T-helper 1 cell treated with Interleukin-12 subunit alpha and Interleukin-12 subunit beta and Interleukin-4 antibody, amounts not matched to agents 30 μg/mL and 1 μg/mL, for 36 hours (primary cell): ENCODE data around the gene DLK2.

ENCODE experiments used
- H3K27ac Mint-ChIP-seq: one replicate; pipeline ENCODE4 v1.8.0; 2021; ENCODE audit warnings: mild to moderate bottlenecking, mixed read lengths
- H3K27me3 Mint-ChIP-seq: one replicate; pipeline ENCODE4 v1.8.0; 2021; ENCODE audit warnings: low read depth, mixed read lengths
- H3K36me3 Mint-ChIP-seq: one replicate; pipeline ENCODE4 v1.8.0; 2021; ENCODE audit warnings: low read depth, mixed read lengths
- H3K4me1 Mint-ChIP-seq: one replicate; pipeline ENCODE4 v1.8.0; 2021; ENCODE audit warnings: low read depth, mixed read lengths
- H3K4me3 Mint-ChIP-seq: one replicate; pipeline ENCODE4 v1.8.0; 2021; ENCODE audit warnings: mild to moderate bottlenecking, moderate library complexity, mixed read lengths
- H3K9me3 Mint-ChIP-seq: one replicate; pipeline ENCODE4 v1.8.0; 2021; ENCODE audit warnings: mixed read lengths

Gene DLK2

GRCh38 chr6:43492673-43493072, 37.3 kb upstream of the DLK2 start:
- no peak overlapping the region for H3K4me3 Mint-ChIP-seq
- peaks cover 22% of the 10 kb centered on the region for H3K4me1 Mint-ChIP-seq
- H3K27ac Mint-ChIP-seq, result no peak overlapping the region
- peaks cover 5% of the 10 kb centered on the region for H3K36me3 Mint-ChIP-seq
- no peaks in the 10 kb centered on the region for H3K9me3 Mint-ChIP-seq
- H3K27me3 Mint-ChIP-seq, result no peaks in the 10 kb centered on the region

GRCh38 chr6:43491750-43492661, 36.7 kb upstream of the DLK2 start:
- peaks cover 5% of the 10 kb centered on the region for H3K36me3 Mint-ChIP-seq
- no peak overlapping the region for H3K4me3 Mint-ChIP-seq
- no peak overlapping the region for H3K27ac Mint-ChIP-seq
- H3K27me3 Mint-ChIP-seq, result no peaks in the 10 kb centered on the region
- H3K9me3 Mint-ChIP-seq, result no peaks in the 10 kb centered on the region
- H3K4me1 Mint-ChIP-seq, result peaks cover 22% of the 10 kb centered on the region

DNA sequence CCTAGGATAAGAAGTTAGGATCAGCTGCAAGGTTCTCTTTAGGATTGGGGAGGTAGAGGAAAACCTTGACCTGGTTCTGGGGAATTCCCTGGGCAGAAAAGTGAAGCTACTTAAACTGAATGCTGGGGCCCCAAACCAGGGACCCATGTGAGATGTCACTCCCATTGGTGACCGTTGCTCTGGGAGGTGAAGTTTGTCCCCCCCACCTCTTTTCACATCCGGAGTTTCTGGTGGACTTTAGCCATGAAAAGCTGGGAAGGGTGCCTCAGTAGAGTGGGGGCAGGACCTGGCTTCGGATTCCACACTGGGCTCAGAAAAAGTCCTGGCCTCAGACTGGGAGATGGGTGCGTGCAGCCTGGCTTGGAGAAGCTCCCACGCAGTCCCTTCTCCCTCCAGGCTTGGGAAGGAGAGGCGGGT, 35.2 kb upstream of the DLK2 start:
- Mint-ChIP-seq H3K27me3 (no peaks in the 10 kb centered on the region), H3K4me1 (peaks cover 22% of the 10 kb centered on the region), H3K9me3 (no peaks in the 10 kb centered on the region), H3K4me3 (no peak overlapping the region), H3K36me3 (peaks cover 5% of the 10 kb centered on the region), H3K27ac (no peak overlapping the region)

GRCh38 chr6:43489277-43490072, 34.1 kb upstream of the DLK2 start:
- Mint-ChIP-seq H3K27ac (no peak overlapping the region), H3K27me3 (no peaks in the 10 kb centered on the region), H3K4me3 (no peak overlapping the region), H3K36me3 (peaks cover 5% of the 10 kb centered on the region), H3K9me3 (no peaks in the 10 kb centered on the region), H3K4me1 (peaks cover 14% of the 10 kb centered on the region)

- Mint-ChIP-seq H3K4me3 (no peak overlapping the region), H3K27ac (no peak overlapping the region), H3K27me3 (no peaks in the 10 kb centered on the region), H3K36me3 (peaks cover 5% of the 10 kb centered on the region), H3K9me3 (no peaks in the 10 kb centered on the region), H3K4me1 (peaks cover 9% of the 10 kb centered on the region)
Observed at GRCh38 chr6:43488667-43489276, 33.4 kb upstream of the DLK2 start.

- no peaks in the 10 kb centered on the region for H3K27me3 Mint-ChIP-seq
- H3K4me1 Mint-ChIP-seq, result peaks cover 41% of the 10 kb centered on the region
- H3K4me3 Mint-ChIP-seq, result no peak overlapping the region
- H3K9me3 Mint-ChIP-seq, result no peaks in the 10 kb centered on the region
- H3K27ac Mint-ChIP-seq, result no peak overlapping the region
- H3K36me3 Mint-ChIP-seq, result peaks cover 4% of the 10 kb centered on the region
Observed at GRCh38 chr6:43481591-43482236, 26.4 kb upstream of the DLK2 start.

DNA sequence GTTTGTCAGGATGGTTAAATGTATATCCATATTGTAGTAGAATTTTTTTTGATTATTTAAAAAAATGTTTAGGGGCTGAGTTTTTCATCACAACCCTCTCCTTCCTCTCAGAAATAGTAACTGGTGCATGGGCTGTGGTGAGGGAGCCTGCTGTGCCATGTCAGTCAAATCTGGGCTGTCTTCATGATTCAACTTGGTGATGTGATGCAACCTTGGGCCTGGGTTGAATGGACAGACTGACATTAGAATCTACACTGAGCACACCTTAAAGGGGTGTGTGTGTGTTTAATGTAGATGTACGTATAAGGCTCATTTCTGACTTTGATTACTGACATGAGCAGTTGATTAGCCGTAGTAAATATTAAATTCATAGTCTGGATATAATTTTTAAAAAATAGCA, 25.7 kb upstream of the DLK2 start:
- Mint-ChIP-seq H3K36me3 (peaks cover 4% of the 10 kb centered on the region), H3K4me1 (peaks cover 44% of the 10 kb centered on the region), H3K27ac (no peak overlapping the region), H3K4me3 (no peak overlapping the region), H3K27me3 (no peaks in the 10 kb centered on the region), H3K9me3 (no peaks in the 10 kb centered on the region)

DNA sequence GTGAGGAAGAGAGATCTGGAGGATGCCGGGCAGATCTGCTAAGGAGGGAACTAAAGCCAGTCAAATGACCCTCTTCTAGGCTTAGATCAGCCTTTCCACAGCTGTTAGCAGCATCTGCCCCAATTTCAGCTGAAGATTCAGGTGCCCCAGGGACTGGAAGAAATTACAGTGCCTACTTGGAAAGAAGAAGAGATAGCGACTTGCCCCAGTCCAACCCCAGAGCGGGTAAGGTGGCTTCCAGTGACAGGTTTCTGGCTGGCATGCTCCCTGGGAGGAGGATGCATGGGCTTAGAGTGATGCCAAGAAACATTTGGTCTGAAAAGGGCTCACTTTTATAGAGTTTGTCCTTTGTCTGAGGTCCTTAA, 22.6 kb upstream of the DLK2 start:
- H3K27ac Mint-ChIP-seq, result peak overlapping the region; percentile 98
- peaks cover 44% of the 10 kb centered on the region for H3K4me1 Mint-ChIP-seq
- no peaks in the 10 kb centered on the region for H3K9me3 Mint-ChIP-seq

DNA sequence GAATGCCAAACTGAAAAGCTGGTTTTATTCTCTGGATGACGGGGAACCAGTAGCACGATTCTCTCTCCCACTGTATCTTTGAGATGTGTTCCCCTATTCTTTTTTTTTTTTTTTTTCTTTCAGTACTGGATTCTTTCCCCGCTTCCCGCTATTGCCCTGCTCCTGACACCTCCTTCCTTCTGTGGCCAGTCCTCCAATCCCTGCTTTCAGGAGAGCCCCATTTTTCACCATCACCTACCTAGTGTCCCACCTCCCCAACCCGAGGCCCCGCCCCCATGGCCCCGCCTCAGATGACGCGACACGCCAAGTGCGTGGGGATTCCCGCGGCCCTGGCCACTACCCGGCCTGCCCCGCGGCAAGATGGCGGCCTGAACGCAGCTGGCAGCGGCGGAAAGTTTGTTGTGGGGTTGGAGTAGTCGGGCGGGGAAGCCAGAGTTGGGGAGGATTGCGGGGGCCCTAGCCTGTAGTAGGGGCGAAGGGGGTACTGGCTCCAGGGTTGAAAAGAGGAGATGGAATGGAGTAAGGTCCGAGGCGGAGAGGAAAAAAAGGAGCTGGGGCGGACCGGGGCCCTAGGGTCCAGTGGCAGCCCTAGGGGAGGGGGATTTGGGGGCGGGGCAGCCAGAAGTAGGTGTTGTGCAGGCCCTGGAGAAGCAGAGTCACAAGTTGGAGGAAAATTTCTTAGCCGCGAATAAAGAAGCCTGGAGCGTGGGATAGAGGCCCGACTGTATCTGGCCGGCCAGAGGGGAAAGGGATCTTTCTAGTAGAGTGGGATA, 22.1 kb upstream of the DLK2 start, which contains the start of gene TJAP1:
Gene TJAP1, plus strand, starts transcription at position 336 of the 773 bp plus-strand sequence. CDS start 21,432 bp downstream, outside the sequence.
- H3K4me1 Mint-ChIP-seq, result peaks cover 43% of the 10 kb centered on the region
- no peaks in the 10 kb centered on the region for H3K9me3 Mint-ChIP-seq
- no peaks in the 10 kb centered on the region for H3K27me3 Mint-ChIP-seq
- H3K27ac Mint-ChIP-seq, result peak within 1 kb of the TSS; percentile 98
- peaks cover under 1% of the 10 kb centered on the region for H3K36me3 Mint-ChIP-seq
- peak within 1 kb of the TSS; percentile 96 for H3K4me3 Mint-ChIP-seq

More for the DNA sequence above, 22.6 kb upstream of the DLK2 start:
- H3K4me3 Mint-ChIP-seq, result peak overlapping the region; percentile 96
- no peaks in the 10 kb centered on the region for H3K27me3 Mint-ChIP-seq
- peaks cover 1% of the 10 kb centered on the region for H3K36me3 Mint-ChIP-seq

DNA sequence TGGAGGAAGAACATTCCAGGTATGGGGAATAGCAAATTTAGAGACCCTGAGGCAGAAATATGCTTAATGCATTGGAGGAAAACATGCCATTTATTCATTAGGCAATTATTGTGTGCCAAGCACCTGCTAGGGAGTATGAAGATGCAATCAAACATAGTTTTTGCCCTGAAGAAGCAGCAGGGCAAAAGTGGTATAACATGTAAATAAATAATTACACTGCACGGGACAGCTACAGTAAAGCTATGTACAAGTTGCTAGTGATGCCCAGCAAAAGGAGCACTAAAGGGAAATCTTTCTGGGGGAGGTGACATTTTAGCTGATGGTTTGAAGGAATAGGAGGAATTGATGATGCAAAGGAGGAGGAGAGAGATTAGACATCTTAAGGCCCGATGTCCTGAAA, 21.4 kb upstream of the DLK2 start:
- Mint-ChIP-seq H3K4me3 (peak overlapping the region; percentile 96), H3K27me3 (no peaks in the 10 kb centered on the region), H3K27ac (peak overlapping the region; percentile 98), H3K9me3 (no peaks in the 10 kb centered on the region), H3K36me3 (no peaks in the 10 kb centered on the region), H3K4me1 (peaks cover 38% of the 10 kb centered on the region)

- Mint-ChIP-seq H3K4me3 (no peak overlapping the region), H3K36me3 (no peaks in the 10 kb centered on the region), H3K9me3 (no peaks in the 10 kb centered on the region), H3K4me1 (peaks cover 33% of the 10 kb centered on the region), H3K27me3 (peaks cover 8% of the 10 kb centered on the region), H3K27ac (no peak overlapping the region)
Observed at GRCh38 chr6:43475516-43475915, 20.2 kb upstream of the DLK2 start.

DNA sequence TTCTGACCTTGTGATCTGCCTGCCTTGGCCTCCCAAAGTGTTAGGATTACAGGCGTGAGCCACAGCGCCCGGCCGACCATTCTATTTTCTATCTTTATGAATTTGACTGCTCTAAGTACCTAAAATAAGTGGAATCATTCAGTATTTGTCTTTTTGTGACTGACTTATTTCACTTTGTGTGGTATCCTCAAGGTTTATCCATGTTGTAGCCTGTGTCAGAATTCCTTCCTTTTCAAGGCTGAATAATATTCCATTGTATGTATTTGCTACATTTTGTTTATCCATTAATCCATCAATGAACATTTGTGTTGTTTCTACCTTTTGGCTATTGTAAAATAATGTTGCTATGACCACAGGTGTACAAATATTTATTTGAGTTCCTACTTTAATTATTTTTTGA, 17.2 kb upstream of the DLK2 start:
- peaks cover 11% of the 10 kb centered on the region for H3K4me1 Mint-ChIP-seq
- H3K4me3 Mint-ChIP-seq, result no peak overlapping the region
- H3K36me3 Mint-ChIP-seq, result no peaks in the 10 kb centered on the region

DNA sequence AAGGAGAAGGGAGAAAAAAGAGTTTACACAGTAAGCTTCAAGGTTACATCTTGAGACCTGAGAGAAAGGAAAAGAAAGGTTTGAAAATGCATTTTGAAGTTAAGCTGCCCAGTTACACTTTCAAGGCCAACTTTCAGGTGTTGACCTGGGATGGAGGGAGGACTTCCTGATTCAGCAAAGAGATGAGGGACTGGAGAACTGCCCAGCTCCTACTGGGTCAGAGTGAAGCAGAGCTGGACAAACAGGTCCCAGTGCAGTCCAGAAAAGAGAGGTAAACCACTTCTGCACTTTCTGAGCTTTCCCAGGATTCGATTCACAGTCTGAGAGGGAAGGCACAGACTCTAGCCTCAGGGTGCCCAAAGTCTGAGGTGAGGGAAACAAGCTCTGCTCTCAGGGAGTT, 16.1 kb upstream of the DLK2 start:
- H3K27me3 Mint-ChIP-seq, result peaks cover 17% of the 10 kb centered on the region
- peak overlapping the region; percentile 22 for H3K27ac Mint-ChIP-seq
- no peaks in the 10 kb centered on the region for H3K36me3 Mint-ChIP-seq
- no peak overlapping the region for H3K4me3 Mint-ChIP-seq
- H3K4me1 Mint-ChIP-seq, result no peaks in the 10 kb centered on the region
- H3K9me3 Mint-ChIP-seq, result no peaks in the 10 kb centered on the region

More for the DNA sequence above, 17.2 kb upstream of the DLK2 start:
- Mint-ChIP-seq H3K27me3 (peaks cover 17% of the 10 kb centered on the region), H3K27ac (no peak overlapping the region), H3K9me3 (no peaks in the 10 kb centered on the region)
